Renal cortex interstitium (tissue), 11 donors: Measurements from ENCODE around the gene KDM4C. TPM values are rescaled to one million over a fixed set of nuclear protein-coding genes. Genes with fewer than 3 reads are reported as not detected.

ENCODE experiments used
- DNase-seq, 11 donors: peaks; one replicate each; pipeline ENCODE4 v3.0.0-alpha.2; 2013; ENCODE audit warnings: low read depth in 9 of 11, low spot score in 4 of 11; ENCODE audit errors: extremely low read depth in 1 of 11
- polyA plus RNA-seq, 3 donors: library from polyadenylated mRNA; unstranded; fragments of 120-200 nt; gene quantifications; one replicate each; pipeline ENCODE4 v1.2.1, GENCODE V29; 2013; ENCODE audit not compliant: insufficient read length in 3 of 3

The KDM4C gene
- polyA plus RNA-seq, 3 donors: 14.0 to 20.0 (median 17.3) TPM

GRCh38 chr9:6887051-6887450 lies 129.3 kb downstream of the KDM4C start:
- no peak for DNase-seq

GRCh38 chr9:6889868-6890267 lies 132.1 kb downstream of the KDM4C start:
- no peak for DNase-seq

- DNase-seq: no peak
Observed at GRCh38 chr9:6893350-6894131, 135.8 kb downstream of the KDM4C start.

DNA sequence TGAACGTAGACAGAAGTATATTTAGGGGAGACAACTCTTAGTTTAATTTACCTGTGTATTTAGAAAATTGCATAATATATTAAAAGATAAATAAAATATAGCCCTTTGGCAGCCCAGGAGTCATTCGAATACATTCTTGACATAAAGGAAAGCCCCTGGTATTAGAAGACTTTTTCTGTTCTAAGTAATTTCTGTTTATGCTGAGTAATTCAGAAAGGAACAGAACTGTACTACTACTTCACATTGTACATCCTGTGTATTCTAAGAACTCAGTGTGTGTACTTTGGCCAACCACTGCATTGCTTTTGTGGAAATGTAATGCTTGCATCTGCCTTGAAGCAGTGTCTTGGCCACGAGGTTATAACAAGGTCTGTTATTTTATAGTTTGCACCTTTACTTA lies 136.4 kb downstream of the KDM4C start:
- DNase-seq: no peak

- DNase-seq: no peak
Observed at GRCh38 chr9:6895754-6896153, 138.0 kb downstream of the KDM4C start.

DNA sequence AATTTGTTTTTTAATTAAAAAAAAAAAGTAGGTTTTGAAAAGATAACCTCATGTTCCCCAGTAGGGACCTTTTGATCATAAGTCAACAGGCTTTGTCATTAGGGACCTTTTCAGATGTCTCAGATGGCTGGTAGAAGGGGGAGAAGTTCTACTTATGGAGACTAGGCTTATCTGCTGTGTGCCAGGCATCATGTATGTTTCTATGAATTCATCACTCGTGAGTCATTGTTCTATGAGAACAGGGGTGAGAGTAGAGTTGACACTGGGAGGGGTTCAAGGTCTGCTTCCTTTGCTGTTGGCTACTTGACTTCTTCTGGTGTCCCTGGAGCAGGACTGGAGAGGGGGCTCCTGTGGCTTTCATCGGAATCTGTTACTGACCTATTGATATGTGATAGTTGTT lies 138.8 kb downstream of the KDM4C start:
- no peak for DNase-seq

DNA sequence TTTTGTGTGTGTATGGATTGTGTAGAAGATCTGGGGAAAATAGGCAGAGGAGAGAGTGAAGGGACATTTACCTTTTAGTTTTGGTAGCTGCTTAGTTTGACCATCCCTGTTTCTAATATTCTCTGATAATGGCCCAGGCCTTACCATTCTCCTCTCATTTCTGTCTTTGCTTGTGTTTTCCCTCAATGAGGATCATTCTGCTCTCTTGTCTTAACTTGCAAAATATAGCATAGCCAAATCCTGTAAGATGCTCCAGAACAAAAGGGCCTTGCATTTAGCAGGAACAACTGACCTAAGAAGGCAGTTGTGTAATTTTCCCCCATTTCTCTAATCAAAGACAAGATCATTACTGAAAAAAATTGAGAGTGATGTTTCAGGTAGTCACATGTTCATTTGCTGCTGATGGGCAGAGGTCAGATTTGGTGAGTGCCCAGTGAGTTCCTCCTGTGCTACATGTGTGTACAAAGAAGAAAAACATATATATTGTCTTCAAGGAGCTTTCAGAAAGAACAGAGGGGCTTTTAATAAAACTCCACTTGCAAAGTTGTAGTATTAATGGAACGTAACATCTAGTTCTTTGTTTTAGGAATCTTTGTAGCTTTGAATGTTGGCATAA lies 139.5 kb downstream of the KDM4C start:
- DNase-seq: no peak

GRCh38 chr9:6897898-6898302 lies 140.1 kb downstream of the KDM4C start:
- DNase-seq: peak in 6 of 11 donors; percentile 20 to 48 (median 32)

DNA sequence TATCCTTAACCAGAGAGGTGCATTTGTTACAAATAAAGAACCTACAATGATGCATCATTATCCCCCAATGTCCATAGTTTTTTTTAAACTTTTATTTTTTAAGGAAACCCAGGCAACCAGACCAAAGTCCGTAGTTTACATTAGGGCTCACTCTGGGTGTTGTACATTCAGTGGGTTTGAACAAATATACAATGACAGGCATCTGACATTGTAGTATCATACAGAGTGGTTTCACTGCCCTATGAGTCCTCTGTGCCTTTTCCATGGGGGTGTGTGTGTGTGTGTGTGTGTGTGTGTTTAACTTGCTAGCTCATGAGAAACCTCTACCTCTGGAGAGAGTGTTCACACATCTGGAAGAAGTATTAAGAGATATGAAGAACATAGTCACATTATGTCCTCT lies 141.5 kb downstream of the KDM4C start:
- DNase-seq: no peak

DNA sequence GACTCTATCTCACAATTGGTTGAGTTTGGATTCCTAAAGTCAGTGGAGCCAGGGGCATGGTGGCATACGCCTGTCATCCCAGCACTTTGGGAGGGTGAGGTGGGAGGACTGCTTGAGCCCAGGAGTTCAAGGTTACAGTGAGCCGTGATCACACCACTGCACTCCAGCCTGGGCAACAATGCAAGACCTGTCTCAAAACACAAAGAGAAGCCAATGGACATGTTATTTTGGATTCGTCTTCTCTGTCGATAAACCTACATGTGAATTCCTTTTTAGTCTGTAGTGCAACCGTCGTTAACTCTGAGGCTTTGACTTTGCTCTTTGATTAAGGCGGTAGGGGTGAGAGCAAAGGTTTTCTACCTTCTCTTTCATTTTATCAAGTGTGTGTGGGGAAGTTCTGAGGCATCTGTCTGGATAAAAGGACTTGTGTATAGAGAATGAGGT lies 142.7 kb downstream of the KDM4C start:
- no peak for DNase-seq

- DNase-seq: no peak
Observed at GRCh38 chr9:6901180-6901579, 143.4 kb downstream of the KDM4C start.

- no peak for DNase-seq
Observed at GRCh38 chr9:6902423-6902822, 144.7 kb downstream of the KDM4C start.

GRCh38 chr9:6904371-6904770 lies 146.6 kb downstream of the KDM4C start:
- no peak for DNase-seq

- no peak for DNase-seq
Observed at GRCh38 chr9:6905850-6906375, 148.1 kb downstream of the KDM4C start.

DNA sequence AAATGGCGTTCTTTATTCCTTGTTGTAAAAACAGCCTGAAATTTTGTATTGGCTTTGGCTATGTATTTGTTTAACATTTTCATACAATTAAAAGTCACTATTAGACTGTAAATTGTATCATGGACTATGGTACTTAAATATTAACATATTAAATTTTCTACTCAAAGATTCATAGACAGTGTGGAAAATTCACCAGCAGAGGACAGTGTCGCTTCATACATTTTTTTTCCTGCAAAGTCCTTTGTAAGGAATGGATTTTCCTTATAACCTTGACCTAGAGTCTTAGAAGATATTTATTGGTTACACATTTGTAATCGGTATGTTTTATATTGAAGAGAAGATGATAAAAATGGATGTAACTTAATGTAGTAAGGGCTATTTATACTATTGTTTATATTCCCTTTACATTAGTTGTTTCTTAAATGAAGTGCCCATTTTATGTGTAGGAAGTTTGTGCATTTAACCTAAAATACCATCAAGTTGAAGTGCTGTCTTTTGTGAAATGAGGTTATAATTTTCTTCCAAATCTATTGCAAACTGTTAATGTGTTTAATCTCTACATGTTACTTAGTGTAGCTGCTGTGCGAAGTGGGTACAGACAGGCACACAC lies 150.1 kb downstream of the KDM4C start:
- peak in 4 of 11 donors; percentile 31 to 47 (median 36) for DNase-seq

DNA sequence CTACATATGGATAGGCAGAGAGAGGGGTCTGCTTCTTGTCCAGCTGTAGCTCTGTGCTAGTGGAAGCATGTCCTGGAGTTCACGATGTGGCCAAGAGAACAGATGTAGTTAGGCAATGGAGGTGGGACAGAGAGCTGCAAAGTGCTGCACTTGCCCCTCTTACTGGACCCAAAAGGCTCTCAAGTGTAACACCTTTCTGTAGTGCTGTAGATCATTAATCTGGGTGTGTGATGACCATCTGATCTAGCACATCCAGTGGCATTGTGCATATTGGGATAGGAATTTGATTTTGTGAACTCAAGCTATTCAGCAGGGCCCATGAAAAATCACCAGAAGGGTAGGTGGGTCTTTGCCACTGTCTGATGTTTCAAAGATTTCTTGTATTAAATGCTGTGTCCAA lies 151.4 kb downstream of the KDM4C start:
- DNase-seq: peak in 4 of 11 donors; percentile 15 to 48 (median 32)

GRCh38 chr9:6910032-6910431 lies 152.3 kb downstream of the KDM4C start:
- peak in 1 of 11 donors; percentile 16 for DNase-seq

DNA sequence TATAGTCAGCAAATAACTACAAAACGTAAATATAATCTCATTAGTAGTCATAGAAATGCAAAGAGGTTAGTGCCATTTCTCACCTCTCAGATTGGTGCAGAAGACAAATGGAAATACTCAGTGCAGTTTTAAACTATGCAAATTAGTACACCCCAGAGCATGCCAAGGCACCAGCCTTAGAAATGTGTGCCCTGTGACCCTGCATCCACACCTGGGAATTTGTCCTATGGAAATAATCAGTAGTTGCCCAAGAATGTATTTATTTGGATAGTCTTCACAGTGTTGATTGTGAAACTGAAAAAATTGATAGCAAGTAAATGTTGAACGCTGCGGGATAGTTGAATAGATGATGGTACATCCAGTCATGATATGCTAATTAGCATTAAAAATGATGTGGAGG lies 152.7 kb downstream of the KDM4C start:
- no peak for DNase-seq

DNA sequence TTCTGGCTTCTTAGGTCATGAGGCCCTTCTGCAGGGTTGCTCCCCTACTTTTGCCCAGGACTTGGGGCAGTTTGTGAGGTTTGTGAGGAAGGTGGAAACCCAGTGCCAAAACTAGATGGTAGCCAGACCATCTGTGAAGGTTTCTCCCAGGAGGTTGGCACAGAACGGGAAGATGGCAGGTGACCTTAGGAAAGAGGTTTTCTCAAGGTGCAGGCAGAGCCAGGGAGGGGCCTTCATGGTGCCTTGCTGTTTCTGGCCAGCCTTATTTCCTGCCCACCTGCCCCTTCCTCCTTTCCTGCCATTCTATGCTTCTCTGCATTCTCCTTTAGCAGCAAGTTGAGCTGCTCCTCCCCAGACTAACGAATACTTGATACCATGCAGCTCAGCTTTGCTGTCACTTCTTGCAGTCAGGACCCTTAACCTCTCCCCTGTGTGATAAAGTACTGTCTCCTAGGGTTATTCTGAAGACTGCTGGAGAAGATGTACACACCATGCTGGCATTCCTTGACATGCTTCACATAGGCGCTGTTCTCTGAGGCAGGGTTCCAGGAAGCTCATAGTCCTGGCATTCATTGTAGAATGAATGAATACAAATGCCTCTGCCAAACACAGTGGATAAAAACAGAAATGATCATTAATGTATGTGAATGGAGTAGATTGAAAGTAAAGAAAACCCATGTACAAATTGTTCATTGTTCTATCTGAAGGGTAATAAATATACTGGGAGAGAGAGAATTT lies 154.3 kb downstream of the KDM4C start:
- no peak for DNase-seq
